Esophagus (tissue), 2 donors: ENCODE results near the gene KIFBP. TPM values are rescaled to one million over a fixed set of nuclear protein-coding genes. Genes with fewer than 3 reads are reported as not detected.
"Not testable (repeated sequence)": the region's sequence is repeated elsewhere in the genome, so short reads cannot be mapped to it uniquely, and the experiment has no call there.

Source experiments
- H3K27ac ChIP-seq, 2 donors: one replicate each; pipeline ENCODE4 v1.5.1; 2013; ENCODE audit warnings: low read depth in 2 of 2, mild to moderate bottlenecking in 2 of 2, inconsistent platforms in 1 of 2, low read length in 1 of 2, moderate library complexity in 1 of 2
- H3K27me3 ChIP-seq, 2 donors: one replicate each; pipeline ENCODE4 v1.6.1; 2013; ENCODE audit warnings: low read length in 2 of 2, control low read depth in 1 of 2, mild to moderate bottlenecking in 1 of 2; ENCODE audit not compliant: insufficient read depth in 2 of 2, control insufficient read depth in 1 of 2
- H3K36me3 ChIP-seq, 2 donors: one replicate each; pipeline ENCODE4 v1.6.1; 2013; ENCODE audit warnings: low read length in 1 of 2; ENCODE audit not compliant: control insufficient read depth in 2 of 2, insufficient read depth in 2 of 2
- H3K4me1 ChIP-seq, 2 donors: one replicate each; pipeline ENCODE4 v1.6.1; 2013; ENCODE audit warnings: low read length in 1 of 2; ENCODE audit not compliant: control insufficient read depth in 2 of 2, insufficient read depth in 2 of 2
- H3K4me3 ChIP-seq, 2 donors: one replicate each; pipeline ENCODE4 v1.5.1; 2013; ENCODE audit warnings: low read length in 2 of 2, mild to moderate bottlenecking in 2 of 2, low read depth in 1 of 2, moderate library complexity in 1 of 2
- H3K9me3 ChIP-seq, 2 donors: one replicate each; pipeline ENCODE4 v1.6.1; 2013; ENCODE audit warnings: mild to moderate bottlenecking in 2 of 2, low read depth in 1 of 2, low read length in 1 of 2, moderate library complexity in 1 of 2; ENCODE audit not compliant: control insufficient read depth in 2 of 2, insufficient read depth in 1 of 2
- WGBS, 2 donors: extraction: QIAGEN DNeasy Blood & Tissue Kit; methylation state at CpG; one replicate each; pipeline ENCODE4 v1.1.7; 2013; 5-methylcytosine and 5-hydroxymethylcytosine counted together
- polyA plus RNA-seq, 2 donors: library from polyadenylated mRNA; stranded (reverse); fragments of 200-250 nt; gene quantifications; one replicate each; pipeline ENCODE4 v1.2.3, GENCODE V29; 2013
- donor health status: healthy with polysubstance abuse.
- donor health status: Bipolar disorder and iron deficiency.

The KIFBP gene
- polyA plus RNA-seq, 2 donors, result 7.1 to 10.3 TPM

- Histone ChIP-seq H3K9me3 (no peaks in the 10 kb centered on the region), H3K4me1 (no peaks in the 10 kb centered on the region), H3K27me3 (no peaks in the 10 kb centered on the region), H3K36me3 (peaks cover 8% of the 10 kb centered on the region in 2 donors), H3K27ac (no peak overlapping the region), H3K4me3 (no peak overlapping the region)
- 89 to 93% methylated on average over 4 of the region's 4 CpGs for WGBS, 2 donors
Measured at GRCh38 chr10:68959695-68960527, 28.7 kb upstream of the KIFBP start.

- Histone ChIP-seq H3K36me3 (peaks cover 14 to 18% of the 10 kb centered on the region in 2 donors), H3K4me3 (no peak overlapping the region), H3K4me1 (no peaks in the 10 kb centered on the region), H3K27ac (no peak overlapping the region), H3K27me3 (no peaks in the 10 kb centered on the region), H3K9me3 (no peaks in the 10 kb centered on the region)
- 91 to 94% methylated on average over 4 of the region's 4 CpGs for WGBS, 2 donors
Measured at GRCh38 chr10:68963151-68963550, 25.5 kb upstream of the KIFBP start.

GRCh38 chr10:68973975-68974374 lies 14.6 kb upstream of the KIFBP start:
- WGBS, 2 donors, result 78 to 80% methylated on average over 5 of the region's 5 CpGs
- H3K27ac ChIP-seq, result no peak overlapping the region
- peaks cover 12 to 18% of the 10 kb centered on the region in 2 donors for H3K36me3 ChIP-seq
- H3K4me1 ChIP-seq, result no peaks in the 10 kb centered on the region
- H3K27me3 ChIP-seq, result no peaks in the 10 kb centered on the region
- no peaks in the 10 kb centered on the region for H3K9me3 ChIP-seq
- H3K4me3 ChIP-seq, result no peak overlapping the region

- H3K27ac ChIP-seq, H3K4me1 ChIP-seq, H3K27me3 ChIP-seq, H3K9me3 ChIP-seq, H3K4me3 ChIP-seq: not testable (repeated sequence)
- peaks cover 12 to 19% of the 10 kb centered on the region in 2 donors for H3K36me3 ChIP-seq
- 98% methylated on average over 5 of the region's 5 CpGs for WGBS, 2 donors
Measured at GRCh38 chr10:68975936-68976473, 12.6 kb upstream of the KIFBP start.

GRCh38 chr10:68979738-68980137 lies 8.9 kb upstream of the KIFBP start:
- H3K27ac ChIP-seq, H3K27me3 ChIP-seq, H3K36me3 ChIP-seq, H3K4me3 ChIP-seq, H3K4me1 ChIP-seq, H3K9me3 ChIP-seq: not testable (repeated sequence)
- 89 to 92% methylated on average over 6 of the region's 6 CpGs for WGBS, 2 donors

- peaks cover 8 to 9% of the 10 kb centered on the region in 2 donors for H3K36me3 ChIP-seq
- no peaks in the 10 kb centered on the region for H3K27me3 ChIP-seq
- WGBS, 2 donors, result 95% methylated on average over 1 of the region's 1 CpG
- no peaks in the 10 kb centered on the region for H3K9me3 ChIP-seq
- H3K4me3 ChIP-seq, result no peak overlapping the region
- no peaks in the 10 kb centered on the region for H3K4me1 ChIP-seq
- no peak overlapping the region for H3K27ac ChIP-seq
Measured at GRCh38 chr10:68981074-68981473, 7.5 kb upstream of the KIFBP start.

- peaks cover 7 to 8% of the 10 kb centered on the region in 2 donors for H3K36me3 ChIP-seq
Measured at GRCh38 chr10:68982389-68982788, 6.2 kb upstream of the KIFBP start.

GRCh38 chr10:68987611-68988010 lies 992 bp upstream of the KIFBP start:
- Histone ChIP-seq H3K9me3 (no peaks in the 10 kb centered on the region), H3K4me1 (peaks cover 0 to 2% of the 10 kb centered on the region in 2 donors), H3K27ac (no peak overlapping the region), H3K4me3 (no peak overlapping the region), H3K36me3 (peaks cover 0 to 4% of the 10 kb centered on the region in 2 donors), H3K27me3 (no peaks in the 10 kb centered on the region)
- WGBS, 2 donors, result 42 to 55% methylated on average over 3 of the region's 3 CpGs

More at GRCh38 chr10:68982389-68982788, 6.2 kb upstream of the KIFBP start:
- Histone ChIP-seq H3K4me1 (no peaks in the 10 kb centered on the region), H3K27ac (no peak overlapping the region), H3K27me3 (no peaks in the 10 kb centered on the region), H3K4me3 (no peak overlapping the region), H3K9me3 (no peaks in the 10 kb centered on the region)
- 93 to 96% methylated on average over 11 of the region's 11 CpGs for WGBS, 2 donors

- peak overlapping the region; percentile 94 to 96 for H3K4me3 ChIP-seq
- no peaks in the 10 kb centered on the region for H3K27me3 ChIP-seq
- H3K27ac ChIP-seq, result peak overlapping the region; percentile 78 to 91
- H3K4me1 ChIP-seq, result peaks cover 0 to 2% of the 10 kb centered on the region in 2 donors
- H3K36me3 ChIP-seq, result no peaks in the 10 kb centered on the region
- WGBS, 2 donors, result 17 to 18% methylated on average over 22 of the region's 22 CpGs
- H3K9me3 ChIP-seq, result no peaks in the 10 kb centered on the region
Measured at GRCh38 chr10:68989317-68989990, 851 bp downstream of the KIFBP start.
